HG02973 (cell line): Measurements from ENCODE around the gene EIF2B1.

Experiments
- ATAC-seq: cut with Tn5 transposase; IDR thresholded peaks from one replicate; pipeline ENCODE4 v1.9.1; 2021; ENCODE audit warnings: moderate library complexity; ENCODE audit not compliant: unreplicated experiment

The EIF2B1 gene

GRCh38 chr12:123572391-123572790 is 61.1 kb downstream of the EIF2B1 start:
- ATAC-seq = no peak

GRCh38 chr12:123571343-123571813 is 62.1 kb downstream of the EIF2B1 start:
- ATAC-seq = no peak
